Measurements from ENCODE around the gene PCDH15.

The PCDH15 gene

DNA sequence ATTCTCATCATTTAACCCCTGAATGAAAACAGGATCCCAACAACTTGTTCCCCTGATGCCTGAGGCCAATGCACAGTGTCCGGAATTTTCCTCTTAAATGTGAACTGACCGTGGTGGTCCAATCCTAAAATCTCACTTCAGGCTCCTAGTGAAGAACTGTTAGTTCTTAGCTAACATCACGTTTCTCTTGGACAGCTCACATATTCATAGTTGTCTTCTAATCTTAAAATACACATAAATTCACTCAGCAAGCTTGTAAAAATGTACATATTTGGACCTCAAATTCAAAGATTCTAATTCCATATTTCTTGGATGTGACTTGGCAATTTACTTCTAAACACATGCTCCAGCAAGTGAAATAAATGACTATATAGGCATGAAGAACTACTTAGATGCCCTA lies 297.2 kb downstream of the PCDH15 start:
- H3K27me3 ChIP-seq (replicated peaks; ENCODE audit: control insufficient read depth, insufficient read depth, low read length) = no peaks in the 10 kb centered on the region
- TF ChIP-seq CTCF (IDR thresholded peaks at IDR 0.05; ENCODE audit: insufficient read depth, low read length, poor library complexity, severe bottlenecking) = no peak
- no peak for DNase-seq (ENCODE audit: extremely low read depth, insufficient read length)
- H3K36me3 ChIP-seq (ENCODE audit: control insufficient read depth, insufficient read depth, low read length) = no peaks in the 10 kb centered on the region
- H3K4me3 ChIP-seq (replicated peaks; ENCODE audit: low read depth, low read length) = no peak overlapping the region

DNA sequence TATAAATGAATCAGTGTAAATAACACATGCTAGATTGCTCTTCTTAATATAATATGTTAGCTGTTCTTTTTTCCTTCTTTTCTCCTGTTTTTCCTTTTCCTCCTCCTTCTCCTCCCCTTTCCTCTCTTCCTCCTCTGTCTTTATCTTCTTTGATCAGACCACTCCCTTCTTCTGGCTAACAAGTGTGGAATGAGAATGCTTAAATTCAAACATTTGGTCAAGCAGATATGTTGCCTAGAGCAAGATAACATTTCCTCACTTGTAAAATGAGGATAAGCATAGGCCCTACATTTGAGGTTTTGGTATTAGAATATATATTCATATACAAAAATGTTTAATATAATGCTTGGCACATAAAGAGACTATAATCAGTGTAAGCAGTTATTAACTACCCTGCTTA lies 299.1 kb downstream of the PCDH15 start:
- H3K27me3 ChIP-seq (replicated peaks; ENCODE audit: control insufficient read depth, insufficient read depth, low read length) = no peaks in the 10 kb centered on the region
- no peak overlapping the region for H3K4me3 ChIP-seq (replicated peaks; ENCODE audit: low read depth, low read length)
- no peak for TF ChIP-seq CTCF (IDR thresholded peaks at IDR 0.05; ENCODE audit: insufficient read depth, low read length, poor library complexity, severe bottlenecking)
- no peaks in the 10 kb centered on the region for H3K36me3 ChIP-seq (ENCODE audit: control insufficient read depth, insufficient read depth, low read length)
- DNase-seq (ENCODE audit: extremely low read depth, insufficient read length) = no peak

GRCh38 chr10:54496852-54497251 lies 304.2 kb downstream of the PCDH15 start:
- no peak for TF ChIP-seq CTCF (IDR thresholded peaks at IDR 0.05; ENCODE audit: insufficient read depth, low read length, poor library complexity, severe bottlenecking)
- no peak for DNase-seq (ENCODE audit: extremely low read depth, insufficient read length)
- Histone ChIP-seq H3K4me3 (replicated peaks; ENCODE audit: low read depth, low read length) (no peak overlapping the region), H3K27me3 (replicated peaks; ENCODE audit: control insufficient read depth, insufficient read depth, low read length) (no peaks in the 10 kb centered on the region), H3K36me3 (ENCODE audit: control insufficient read depth, insufficient read depth, low read length) (no peaks in the 10 kb centered on the region)

DNA sequence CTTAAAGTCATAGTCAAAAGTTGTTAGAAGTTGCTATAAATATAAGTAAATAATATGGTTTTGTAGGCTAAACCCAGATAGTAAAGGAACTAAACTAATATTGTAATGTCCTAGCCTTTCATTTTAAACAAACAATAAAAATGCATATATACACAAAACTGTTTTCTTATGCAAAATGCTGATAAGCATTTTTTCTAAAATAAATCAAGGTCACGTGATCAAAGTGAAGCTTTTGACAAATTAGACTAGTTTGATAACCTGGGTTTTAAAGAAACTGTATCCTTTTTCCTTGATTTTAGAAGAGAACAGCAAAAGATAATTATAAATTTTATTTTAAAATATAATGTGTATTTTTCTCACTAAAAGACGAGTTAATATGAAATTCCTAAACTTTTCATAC lies 313.3 kb downstream of the PCDH15 start:
- Histone ChIP-seq H3K4me3 (replicated peaks; ENCODE audit: low read depth, low read length) (no peak overlapping the region), H3K36me3 (ENCODE audit: control insufficient read depth, insufficient read depth, low read length) (no peaks in the 10 kb centered on the region), H3K27me3 (replicated peaks; ENCODE audit: control insufficient read depth, insufficient read depth, low read length) (no peaks in the 10 kb centered on the region)
- TF ChIP-seq CTCF (IDR thresholded peaks at IDR 0.05; ENCODE audit: insufficient read depth, low read length, poor library complexity, severe bottlenecking) = no peak
- no peak for DNase-seq (ENCODE audit: extremely low read depth, insufficient read length)

DNA sequence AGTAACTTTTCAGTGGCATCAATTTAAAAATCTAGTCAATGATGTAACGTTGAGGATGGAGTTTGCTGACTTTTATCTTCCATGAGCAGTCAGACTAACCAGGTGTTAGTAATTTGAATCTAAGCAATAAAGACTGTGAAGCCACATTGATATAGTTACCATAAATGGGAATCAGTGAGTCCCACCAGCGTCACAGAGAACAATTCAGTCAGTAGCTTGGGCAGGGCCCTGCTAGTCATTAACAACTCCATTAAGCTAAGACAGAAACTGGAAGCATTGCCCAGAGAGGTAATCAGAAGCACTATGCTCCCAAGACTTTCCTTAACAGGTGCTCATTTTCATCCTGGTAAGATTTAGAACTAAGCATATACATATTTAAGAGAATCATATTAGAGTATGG lies 315.1 kb downstream of the PCDH15 start:
- no peaks in the 10 kb centered on the region for H3K27me3 ChIP-seq (replicated peaks; ENCODE audit: control insufficient read depth, insufficient read depth, low read length)
- no peak for DNase-seq (ENCODE audit: extremely low read depth, insufficient read length)
- no peak for TF ChIP-seq CTCF (IDR thresholded peaks at IDR 0.05; ENCODE audit: insufficient read depth, low read length, poor library complexity, severe bottlenecking)
- H3K4me3 ChIP-seq (replicated peaks; ENCODE audit: low read depth, low read length) = no peak overlapping the region
- H3K36me3 ChIP-seq (ENCODE audit: control insufficient read depth, insufficient read depth, low read length) = no peaks in the 10 kb centered on the region

- H3K27me3 ChIP-seq (replicated peaks; ENCODE audit: control insufficient read depth, insufficient read depth, low read length) = no peaks in the 10 kb centered on the region
- DNase-seq (ENCODE audit: extremely low read depth, insufficient read length) = no peak
- no peaks in the 10 kb centered on the region for H3K36me3 ChIP-seq (ENCODE audit: control insufficient read depth, insufficient read depth, low read length)
- no peak overlapping the region for H3K4me3 ChIP-seq (replicated peaks; ENCODE audit: low read depth, low read length)
- TF ChIP-seq CTCF (IDR thresholded peaks at IDR 0.05; ENCODE audit: insufficient read depth, low read length, poor library complexity, severe bottlenecking) = no peak
Observed at GRCh38 chr10:54484186-54484585, 316.8 kb downstream of the PCDH15 start.

All from GM06990 (cell line).